Measurements from ENCODE around the gene AFF3.

GRCh38 chr2:100140582-100140981, 1.8 kb downstream of the AFF3 start:
- TF ChIP-seq EZH2 (IDR thresholded peaks at IDR 0.05; ENCODE audit: borderline replicate concordance, low read depth, low read length, poor library complexity, severe bottlenecking), result no peak
- TF ChIP-seq, protein P1, sequence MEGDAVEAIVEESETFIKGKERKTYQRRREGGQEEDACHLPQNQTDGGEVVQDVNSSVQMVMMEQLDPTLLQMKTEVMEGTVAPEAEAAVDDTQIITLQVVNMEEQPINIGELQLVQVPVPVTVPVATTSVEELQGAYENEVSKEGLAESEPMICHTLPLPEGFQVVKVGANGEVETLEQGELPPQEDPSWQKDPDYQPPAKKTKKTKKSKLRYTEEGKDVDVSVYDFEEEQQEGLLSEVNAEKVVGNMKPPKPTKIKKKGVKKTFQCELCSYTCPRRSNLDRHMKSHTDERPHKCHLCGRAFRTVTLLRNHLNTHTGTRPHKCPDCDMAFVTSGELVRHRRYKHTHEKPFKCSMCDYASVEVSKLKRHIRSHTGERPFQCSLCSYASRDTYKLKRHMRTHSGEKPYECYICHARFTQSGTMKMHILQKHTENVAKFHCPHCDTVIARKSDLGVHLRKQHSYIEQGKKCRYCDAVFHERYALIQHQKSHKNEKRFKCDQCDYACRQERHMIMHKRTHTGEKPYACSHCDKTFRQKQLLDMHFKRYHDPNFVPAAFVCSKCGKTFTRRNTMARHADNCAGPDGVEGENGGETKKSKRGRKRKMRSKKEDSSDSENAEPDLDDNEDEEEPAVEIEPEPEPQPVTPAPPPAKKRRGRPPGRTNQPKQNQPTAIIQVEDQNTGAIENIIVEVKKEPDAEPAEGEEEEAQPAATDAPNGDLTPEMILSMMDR (conservative IDR thresholded peaks at IDR 0.05; ENCODE audit: low read depth, low read length), result no peak

Measured in A673 (cell line).